Endothelial cell of umbilical vein (primary cell): ENCODE results near the gene ABCC10. TPM values are rescaled to one million over a fixed set of nuclear protein-coding genes. Genes with fewer than 3 reads are reported as not detected.

ENCODE experiments used
- BruUV-seq: library from RNA; stranded (reverse); fragments of 400-500 nt; replicated peaks from 2 replicates; lab custom pipeline; 2021; lab: Mats Ljungman, UMichigan
- CTCF ChIA-PET: fragments of 300-600, 350-600 bp; sonication (Branson Sonifier 250); formaldehyde crosslinking; loops from one replicate; lab custom pipeline; 2021; ENCODE audit warnings: antibody characterized with exemption, inconsistent platforms; lab: Charles Lee
- POLR2A ChIA-PET: fragments of 300-600, 350-600 bp; sonication (Branson Sonifier 250); formaldehyde crosslinking; loops from one replicate; lab custom pipeline; 2021; ENCODE audit warnings: antibody characterized with exemption, inconsistent platforms; lab: Charles Lee
- DNase-seq: peaks from one replicate; pipeline ENCODE4 v3.0.0-alpha.2; 2011; ENCODE audit warnings: low read depth, low spot score
- FAIRE-seq: peaks from 2 replicates; lab custom pipeline; 2011; peaks lifted over from hg19 to GRCh38; lab: Jason Lieb, UNC
- H2AFZ ChIP-seq: 2 replicates; pipeline ENCODE4 v1.6.0; 2012; ENCODE audit warnings: low read depth, low read length, control low read depth, inconsistent platforms
- H3K27ac ChIP-seq: 2 replicates; pipeline ENCODE4 v1.5.1; 2011; ENCODE audit warnings: low read depth, mild to moderate bottlenecking, control low read depth, low read length, moderate library complexity; ENCODE audit not compliant: insufficient read depth
- H3K27me3 ChIP-seq, 2 experiments: 2 replicates each; pipeline versions ENCODE4 v1.6.0 to v1.6.1; 2011; ENCODE audit warnings: low read length in 2 of 2, mixed read lengths in 1 of 2; ENCODE audit not compliant: control insufficient read depth in 2 of 2, insufficient read depth in 2 of 2
- H3K36me3 ChIP-seq, 2 experiments: 2 replicates in 1 of 2; 3 replicates in 1 of 2; pipeline ENCODE4 v1.5.1; 2011; ENCODE audit warnings: low read length in 2 of 2, mild to moderate bottlenecking in 1 of 2, moderate library complexity in 1 of 2; ENCODE audit not compliant: control insufficient read depth in 2 of 2, insufficient read depth in 2 of 2; ENCODE audit errors: extremely low read depth in 1 of 2
- H3K4me1 ChIP-seq: 3 replicates; pipeline ENCODE4 v1.5.1; 2011; ENCODE audit warnings: mild to moderate bottlenecking, low read length; ENCODE audit not compliant: control insufficient read depth, insufficient read depth; ENCODE audit errors: extremely low read depth
- H3K4me2 ChIP-seq: 2 replicates; pipeline ENCODE4 v1.6.1; 2011; ENCODE audit warnings: low read length, control low read depth, mixed read lengths; ENCODE audit not compliant: insufficient read depth
- H3K4me3 ChIP-seq, 3 experiments: fragments of 200-600 bp in 1 of 3; sonication (generic), shearing (Covaris generic) in 1 of 3; replicated peaks in 1 of 3; 2 replicates each; pipeline ENCODE4 v1.5.1; 2011 to 2016; ENCODE audit warnings: control low read depth in 3 of 3, low read length in 3 of 3, mild to moderate bottlenecking in 2 of 3, inconsistent platforms in 1 of 3, low read depth in 1 of 3, moderate library complexity in 1 of 3; ENCODE audit not compliant: insufficient read depth in 1 of 3
- H3K79me2 ChIP-seq: 2 replicates; pipeline ENCODE4 v1.6.0; 2012; ENCODE audit warnings: low read length, inconsistent platforms; ENCODE audit not compliant: control insufficient read depth, insufficient read depth
- H3K9ac ChIP-seq: replicated peaks from 2 replicates; pipeline ENCODE3; 2011; ENCODE audit warnings: low read length, control low read depth; ENCODE audit not compliant: insufficient read depth; ENCODE audit errors: extremely low read depth
- H3K9me1 ChIP-seq: replicated peaks from 3 replicates; pipeline ENCODE4 v1.6.0; 2011; ENCODE audit warnings: mild to moderate bottlenecking, low read length; ENCODE audit not compliant: control insufficient read depth, insufficient read depth; ENCODE audit errors: extremely low read depth
- H3K9me3 ChIP-seq: replicated peaks from 2 replicates; pipeline ENCODE4 v1.5.1; 2012; ENCODE audit warnings: low read length, inconsistent platforms; ENCODE audit not compliant: control insufficient read depth, insufficient read depth
- H4K20me1 ChIP-seq: replicated peaks from 2 replicates; pipeline ENCODE3; 2011; ENCODE audit warnings: mild to moderate bottlenecking, low read length; ENCODE audit not compliant: control insufficient read depth, insufficient read depth; ENCODE audit errors: extremely low read depth
- CTCF ChIP-seq, 2 donors: IDR thresholded peaks; 1 replicate in 1 of 2; 2 replicates in 1 of 2; pipeline ENCODE4 v1.5.1; 2011; ENCODE audit warnings: low read length in 2 of 2, mild to moderate bottlenecking in 2 of 2, moderate library complexity in 2 of 2, control low read depth in 1 of 2, inconsistent platforms in 1 of 2, low read depth in 1 of 2; ENCODE audit not compliant: insufficient read depth in 1 of 2; ENCODE audit errors: extremely low read depth in 1 of 2
- EZH2 ChIP-seq: IDR thresholded peaks from 2 replicates; pipeline ENCODE4 v1.6.1; 2012; ENCODE audit warnings: borderline replicate concordance, low read depth, mild to moderate bottlenecking, moderate library complexity, low read length, inconsistent platforms; ENCODE audit not compliant: severe bottlenecking
- FOS ChIP-seq: IDR thresholded peaks from 2 replicates; pipeline ENCODE4 v1.6.1; 2011; ENCODE audit warnings: mild to moderate bottlenecking, low read length, moderate library complexity, borderline replicate concordance; ENCODE audit not compliant: insufficient read depth
- GATA2 ChIP-seq: IDR thresholded peaks from 2 replicates; pipeline ENCODE4 v1.7.0; 2011; ENCODE audit warnings: low read depth, mild to moderate bottlenecking, moderate library complexity, mixed read lengths, low read length; ENCODE audit not compliant: insufficient read length, insufficient read depth
- JUN ChIP-seq: IDR thresholded peaks from 2 replicates; pipeline ENCODE4 v1.6.1; 2011; ENCODE audit warnings: borderline replicate concordance, low read depth; ENCODE audit not compliant: insufficient read length, insufficient read depth
- MYC ChIP-seq: IDR thresholded peaks from one replicate; pipeline ENCODE4 v1.6.1; 2011; ENCODE audit warnings: mild to moderate bottlenecking, low read depth, low read length
- POLR2A ChIP-seq: IDR thresholded peaks from 2 replicates; pipeline ENCODE4 v1.6.1; 2012; ENCODE audit warnings: low read depth, mild to moderate bottlenecking, control low read depth, low read length
- POLR2AphosphoS5 ChIP-seq: IDR thresholded peaks from 2 replicates; pipeline ENCODE4 v1.6.1; 2012; ENCODE audit warnings: low read depth, mild to moderate bottlenecking, control low read depth, low read length, moderate library complexity; ENCODE audit not compliant: insufficient read depth
- dilution Hi-C: fragments of 300-500 bp; cut with MboI; formaldehyde crosslinking; loops from one replicate; pipeline ENCODE4 v1.15.0; 2019; ENCODE audit warnings: low sequenced_read_pairs; ENCODE audit not compliant: extremely low pct_ligation_motif_present
- intact Hi-C: fragments of 100-400 bp; cut with micrococcal nuclease; formaldehyde crosslinking; loops from one replicate; pipeline ENCODE4 v1.10.0; 2022
- polyA plus RNA-seq, 4 experiments: library from polyadenylated mRNA; depleted of rRNA in 3 of 4; stranded (reverse) in 3 of 4; unstranded in 1 of 4; fragments of >200 nt; gene quantifications; 2 replicates each; pipeline versions ENCODE4 v1.2.1 to v1.2.3, GENCODE V29; 2011 to 2012; ENCODE audit warnings: missing spikeins in 1 of 4
- total RNA-seq: library from RNA; stranded (reverse); gene quantifications from 2 replicates; pipeline ENCODE4 v1.2.3, GENCODE V29; 2021
- TF ChIP-seq, protein P1 (sequence below): IDR thresholded peaks from 2 replicates; pipeline ENCODE4 v1.6.1; 2011; ENCODE audit not compliant: insufficient read depth, insufficient read length

Gene ABCC10
- total and polyA plus RNA-seq, 2 donors (not counting 3 experiments of a cell fraction or from before 2014, with no cell fraction given) = 29.2 to 37.9 TPM

DNA sequence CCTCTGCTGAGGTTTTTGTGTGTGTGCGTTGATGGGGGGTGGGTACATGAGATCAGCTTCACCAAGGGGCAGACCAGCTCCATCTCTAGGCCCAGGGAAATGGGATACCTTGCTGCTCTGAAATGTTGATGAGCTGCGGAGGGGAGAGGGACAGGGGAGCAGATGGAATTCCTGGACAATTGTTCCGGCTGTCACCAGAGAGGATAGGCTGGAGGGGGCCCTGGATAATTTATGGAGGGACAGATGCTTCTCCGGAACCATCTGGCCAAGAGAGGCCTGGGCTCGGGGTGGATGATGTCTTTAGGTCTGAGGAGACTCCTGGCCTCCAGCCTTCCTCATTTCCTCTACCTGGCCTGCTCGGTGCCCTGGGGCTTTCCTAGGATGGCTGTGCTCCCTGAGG is 48.2 kb downstream of the ABCC10 start:
- Histone ChIP-seq H3K4me1 (peaks cover 9% of the 10 kb centered on the region), H3K36me3 (no peaks in the 10 kb centered on the region), H3K4me3 (no peak overlapping the region), H3K27ac (no peak overlapping the region), H3K9ac (no peak overlapping the region), H3K9me3 (no peaks in the 10 kb centered on the region), H3K4me2 (no peak overlapping the region), H2AFZ (no peak overlapping the region), H3K27me3 (peaks cover 0 to 3% of the 10 kb centered on the region in 2 experiments), H3K79me2 (peaks cover 14% of the 10 kb centered on the region), H3K9me1 (no peaks in the 10 kb centered on the region), H4K20me1 (no peaks in the 10 kb centered on the region)
- DNase-seq = no peak
- TF ChIP-seq POLR2AphosphoS5 = no peak
- TF ChIP-seq JUN = no peak
- no peak for TF ChIP-seq CTCF (IDR thresholded peaks at IDR 0.05; ENCODE audit: extremely low read depth in 1 of 2, insufficient read depth in 1 of 2, low read depth in 1 of 2, low read length in 2 of 2)
- TF ChIP-seq GATA2 = no peak
- no peak for TF ChIP-seq POLR2A
- no peak for TF ChIP-seq MYC
- TF ChIP-seq, protein P1, sequence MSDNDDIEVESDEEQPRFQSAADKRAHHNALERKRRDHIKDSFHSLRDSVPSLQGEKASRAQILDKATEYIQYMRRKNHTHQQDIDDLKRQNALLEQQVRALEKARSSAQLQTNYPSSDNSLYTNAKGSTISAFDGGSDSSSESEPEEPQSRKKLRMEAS = no peak
- no peak for TF ChIP-seq EZH2
- TF ChIP-seq FOS = no peak
- CTCF ChIA-PET = interaction anchor here (1.2 to 1.6 kb wide), 3 partner anchors 16 to 30 kb away, joined by 3 to 4 read pairs (median 3); no protein-coding TSS in a partner anchor
- no TSS peak for BruUV-seq
- dilution Hi-C loops (no loop called here), intact Hi-C loops (no loop called here)
- FAIRE-seq = no peak
- POLR2A ChIA-PET = interaction anchor here (0.6 kb wide), 1 partner anchor 21 kb away, joined by 3 read pairs; no protein-coding TSS in a partner anchor
